ENCODE measurements around the gene CEACAM3.

CEACAM3 gene

DNA sequence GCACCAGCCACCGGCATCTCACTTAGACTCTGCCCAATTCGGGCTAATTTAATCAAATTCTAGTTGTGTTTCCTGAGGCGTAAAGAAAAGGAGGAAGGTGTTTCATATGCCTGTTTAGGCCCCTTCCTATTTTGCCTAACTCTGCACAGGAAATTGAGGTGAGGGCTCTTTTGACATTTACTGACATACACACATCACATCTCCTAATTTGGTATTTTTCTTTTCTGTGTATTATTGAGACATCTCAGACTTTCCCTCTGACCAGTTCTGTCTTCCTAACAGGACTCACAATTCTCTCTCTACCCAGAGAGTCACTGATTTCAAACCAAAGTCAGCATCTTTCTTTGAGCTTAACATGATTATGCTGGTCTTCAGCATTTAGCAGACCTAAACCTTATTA lies 7.9 kb downstream of the CEACAM3 start:
- TF ChIP-seq RAD21 (IDR thresholded peaks at IDR 0.05; ENCODE audit: low read depth) (no peak), EP300 (IDR thresholded peaks at IDR 0.05; ENCODE audit: borderline replicate concordance) (no peak), TEAD4 (IDR thresholded peaks at IDR 0.05) (no peak), CEBPB (IDR thresholded peaks at IDR 0.05) (no peak), TAF1 (IDR thresholded peaks at IDR 0.05; ENCODE audit: low read depth) (no peak), ZBTB7A (IDR thresholded peaks at IDR 0.05; ENCODE audit: low read depth) (no peak), EGR1 (IDR thresholded peaks at IDR 0.05) (no peak), CREB1 (IDR thresholded peaks at IDR 0.05; ENCODE audit: low read depth) (no peak), FOXM1 (IDR thresholded peaks at IDR 0.05; ENCODE audit: borderline replicate concordance, low read depth) (no peak), MAX (IDR thresholded peaks at IDR 0.05) (no peak), YY1 (IDR thresholded peaks at IDR 0.05; ENCODE audit: low read depth) (no peak), TCF12 (IDR thresholded peaks at IDR 0.05; ENCODE audit: low read depth) (no peak), NFIC (IDR thresholded peaks at IDR 0.05) (no peak)
- TF ChIP-seq, protein P1, sequence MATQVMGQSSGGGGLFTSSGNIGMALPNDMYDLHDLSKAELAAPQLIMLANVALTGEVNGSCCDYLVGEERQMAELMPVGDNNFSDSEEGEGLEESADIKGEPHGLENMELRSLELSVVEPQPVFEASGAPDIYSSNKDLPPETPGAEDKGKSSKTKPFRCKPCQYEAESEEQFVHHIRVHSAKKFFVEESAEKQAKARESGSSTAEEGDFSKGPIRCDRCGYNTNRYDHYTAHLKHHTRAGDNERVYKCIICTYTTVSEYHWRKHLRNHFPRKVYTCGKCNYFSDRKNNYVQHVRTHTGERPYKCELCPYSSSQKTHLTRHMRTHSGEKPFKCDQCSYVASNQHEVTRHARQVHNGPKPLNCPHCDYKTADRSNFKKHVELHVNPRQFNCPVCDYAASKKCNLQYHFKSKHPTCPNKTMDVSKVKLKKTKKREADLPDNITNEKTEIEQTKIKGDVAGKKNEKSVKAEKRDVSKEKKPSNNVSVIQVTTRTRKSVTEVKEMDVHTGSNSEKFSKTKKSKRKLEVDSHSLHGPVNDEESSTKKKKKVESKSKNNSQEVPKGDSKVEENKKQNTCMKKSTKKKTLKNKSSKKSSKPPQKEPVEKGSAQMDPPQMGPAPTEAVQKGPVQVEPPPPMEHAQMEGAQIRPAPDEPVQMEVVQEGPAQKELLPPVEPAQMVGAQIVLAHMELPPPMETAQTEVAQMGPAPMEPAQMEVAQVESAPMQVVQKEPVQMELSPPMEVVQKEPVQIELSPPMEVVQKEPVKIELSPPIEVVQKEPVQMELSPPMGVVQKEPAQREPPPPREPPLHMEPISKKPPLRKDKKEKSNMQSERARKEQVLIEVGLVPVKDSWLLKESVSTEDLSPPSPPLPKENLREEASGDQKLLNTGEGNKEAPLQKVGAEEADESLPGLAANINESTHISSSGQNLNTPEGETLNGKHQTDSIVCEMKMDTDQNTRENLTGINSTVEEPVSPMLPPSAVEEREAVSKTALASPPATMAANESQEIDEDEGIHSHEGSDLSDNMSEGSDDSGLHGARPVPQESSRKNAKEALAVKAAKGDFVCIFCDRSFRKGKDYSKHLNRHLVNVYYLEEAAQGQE (IDR thresholded peaks at IDR 0.05; ENCODE audit: low read depth), result no peak
- TF ChIP-seq, protein P2, sequence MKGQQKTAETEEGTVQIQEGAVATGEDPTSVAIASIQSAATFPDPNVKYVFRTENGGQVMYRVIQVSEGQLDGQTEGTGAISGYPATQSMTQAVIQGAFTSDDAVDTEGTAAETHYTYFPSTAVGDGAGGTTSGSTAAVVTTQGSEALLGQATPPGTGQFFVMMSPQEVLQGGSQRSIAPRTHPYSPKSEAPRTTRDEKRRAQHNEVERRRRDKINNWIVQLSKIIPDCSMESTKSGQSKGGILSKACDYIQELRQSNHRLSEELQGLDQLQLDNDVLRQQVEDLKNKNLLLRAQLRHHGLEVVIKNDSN (IDR thresholded peaks at IDR 0.05), result no peak

DNA sequence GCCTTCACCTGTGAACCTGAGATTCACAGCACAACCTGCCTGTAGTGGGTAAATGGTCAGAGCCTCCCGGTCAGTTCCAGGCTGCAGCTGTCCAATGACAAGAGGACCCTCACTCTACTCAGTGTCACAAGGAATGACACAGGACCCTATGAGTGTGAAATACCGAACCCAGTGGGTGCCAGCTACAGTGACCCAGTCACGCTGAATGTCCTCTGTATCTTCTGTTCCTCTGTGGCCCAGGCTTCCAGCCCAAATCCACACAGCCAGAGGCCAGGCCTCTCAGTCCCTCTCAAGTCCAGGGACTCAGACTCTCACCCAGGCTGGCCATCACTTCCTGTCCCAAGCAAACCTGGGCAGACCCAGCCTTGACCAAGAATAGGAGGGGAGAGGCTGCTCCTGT lies 10.8 kb downstream of the CEACAM3 start:
- no peak for TF ChIP-seq EP300 (IDR thresholded peaks at IDR 0.05; ENCODE audit: borderline replicate concordance)

DNA sequence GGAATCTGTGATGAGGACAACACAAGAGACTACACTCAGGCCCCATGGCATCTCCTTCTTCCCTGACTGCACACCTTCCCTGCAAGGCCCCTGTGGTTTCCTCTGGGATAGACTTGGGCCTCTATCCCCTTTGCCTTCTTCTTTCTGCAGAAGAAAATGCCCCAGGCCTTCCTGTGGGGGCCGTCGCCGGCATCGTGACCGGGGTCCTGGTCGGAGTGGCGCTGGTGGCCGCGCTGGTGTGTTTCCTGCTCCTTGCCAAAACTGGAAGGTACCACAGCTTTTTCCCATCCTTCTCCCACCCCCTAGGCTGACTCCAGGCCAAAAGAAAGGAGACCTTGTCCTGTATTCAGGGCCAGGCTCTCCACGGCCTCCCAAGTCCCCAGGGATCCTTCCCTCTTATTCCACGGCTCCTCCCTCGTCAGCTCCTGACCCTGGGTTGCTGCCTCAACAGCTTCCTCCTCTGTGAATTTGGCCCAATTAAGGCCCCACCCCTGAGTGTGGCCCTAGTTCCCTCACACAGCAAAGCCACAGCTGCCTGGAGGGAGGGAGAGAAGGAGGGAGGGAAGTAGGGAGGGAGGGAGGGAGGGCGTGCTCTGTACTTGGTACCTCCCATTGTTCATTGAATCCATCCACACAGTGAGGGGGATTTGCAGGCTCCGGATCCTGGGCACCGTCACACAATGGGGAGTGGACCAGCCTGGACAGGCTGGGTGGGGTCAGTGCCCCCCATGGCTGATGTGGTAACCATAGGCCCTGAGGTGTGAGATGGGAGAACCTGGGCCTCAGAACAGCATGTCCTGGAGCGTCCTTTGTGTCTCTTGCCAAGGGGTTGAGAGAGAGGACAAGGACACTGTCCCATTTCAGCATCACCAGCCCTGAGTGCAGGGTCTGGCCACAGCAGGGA lies 12.5 kb downstream of the CEACAM3 start:
- no peak for TF ChIP-seq TAF1 (IDR thresholded peaks at IDR 0.05; ENCODE audit: low read depth)
- no peak for TF ChIP-seq CEBPB (IDR thresholded peaks at IDR 0.05)
- TF ChIP-seq MAX (IDR thresholded peaks at IDR 0.05), result no peak
- no peak for TF ChIP-seq ZBTB7A (IDR thresholded peaks at IDR 0.05; ENCODE audit: low read depth)
- TF ChIP-seq RAD21 (IDR thresholded peaks at IDR 0.05; ENCODE audit: low read depth), result no peak
- no peak for TF ChIP-seq NFIC (IDR thresholded peaks at IDR 0.05)
- TF ChIP-seq FOXM1 (IDR thresholded peaks at IDR 0.05; ENCODE audit: borderline replicate concordance, low read depth), result no peak
- no peak for TF ChIP-seq CREB1 (IDR thresholded peaks at IDR 0.05; ENCODE audit: low read depth)
- no peak for TF ChIP-seq TCF12 (IDR thresholded peaks at IDR 0.05; ENCODE audit: low read depth)

- TF ChIP-seq, protein P1 (IDR thresholded peaks at IDR 0.05; ENCODE audit: low read depth), result no peak
- TF ChIP-seq EP300 (IDR thresholded peaks at IDR 0.05; ENCODE audit: borderline replicate concordance) (no peak), NFIC (IDR thresholded peaks at IDR 0.05) (no peak), TAF1 (IDR thresholded peaks at IDR 0.05; ENCODE audit: low read depth) (no peak), TCF12 (IDR thresholded peaks at IDR 0.05; ENCODE audit: low read depth) (no peak), YY1 (IDR thresholded peaks at IDR 0.05; ENCODE audit: low read depth) (no peak), RAD21 (IDR thresholded peaks at IDR 0.05; ENCODE audit: low read depth) (no peak), CREB1 (IDR thresholded peaks at IDR 0.05; ENCODE audit: low read depth) (no peak), ZBTB7A (IDR thresholded peaks at IDR 0.05; ENCODE audit: low read depth) (no peak), TEAD4 (IDR thresholded peaks at IDR 0.05) (no peak), CEBPB (IDR thresholded peaks at IDR 0.05) (no peak), MAX (IDR thresholded peaks at IDR 0.05) (no peak), FOXM1 (IDR thresholded peaks at IDR 0.05; ENCODE audit: borderline replicate concordance, low read depth) (no peak), EGR1 (IDR thresholded peaks at IDR 0.05) (no peak)
- TF ChIP-seq, protein P2 (IDR thresholded peaks at IDR 0.05), result no peak
Measured at GRCh38 chr19:41810301-41810700, 13.9 kb downstream of the CEACAM3 start.

DNA sequence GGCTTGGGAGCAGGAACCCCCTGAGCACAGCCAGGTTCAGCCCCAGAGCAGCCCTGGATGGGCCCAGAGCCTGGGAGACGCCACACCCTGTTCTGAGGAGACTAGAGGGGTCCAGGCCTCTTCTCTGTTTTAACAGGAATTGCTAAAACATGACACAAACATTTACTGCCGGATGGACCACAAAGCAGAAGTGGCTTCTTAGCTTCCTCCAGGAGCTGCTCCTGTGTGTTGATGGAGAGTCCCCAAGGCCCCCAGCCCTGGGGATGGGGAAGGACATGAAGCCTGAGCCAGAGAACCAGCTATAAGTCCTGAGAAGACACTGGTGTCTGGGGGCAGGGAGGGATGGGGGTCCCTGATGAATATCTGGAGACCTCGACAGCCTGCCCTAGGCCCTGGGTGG lies 14.6 kb downstream of the CEACAM3 start:
- TF ChIP-seq EGR1 (IDR thresholded peaks at IDR 0.05) (no peak), CEBPB (IDR thresholded peaks at IDR 0.05) (no peak), EP300 (IDR thresholded peaks at IDR 0.05; ENCODE audit: borderline replicate concordance) (no peak), RAD21 (IDR thresholded peaks at IDR 0.05; ENCODE audit: low read depth) (no peak), ZBTB7A (IDR thresholded peaks at IDR 0.05; ENCODE audit: low read depth) (no peak), NFIC (IDR thresholded peaks at IDR 0.05) (no peak), TCF12 (IDR thresholded peaks at IDR 0.05; ENCODE audit: low read depth) (no peak), MAX (IDR thresholded peaks at IDR 0.05) (no peak), FOXM1 (IDR thresholded peaks at IDR 0.05; ENCODE audit: borderline replicate concordance, low read depth) (no peak), CREB1 (IDR thresholded peaks at IDR 0.05; ENCODE audit: low read depth) (no peak), YY1 (IDR thresholded peaks at IDR 0.05; ENCODE audit: low read depth) (no peak), TEAD4 (IDR thresholded peaks at IDR 0.05) (no peak)
- TF ChIP-seq, protein P2 (IDR thresholded peaks at IDR 0.05), result no peak
- TF ChIP-seq, protein P1 (IDR thresholded peaks at IDR 0.05; ENCODE audit: low read depth), result no peak

Measured in Ishikawa (cell line).